Stimulated activated CD8-positive, alpha-beta memory T cell treated with anti-CD3 and anti-CD28 coated beads, Interleukin-15, amount 100 ng/mL, for 4 hours (primary cell): ENCODE data around the gene CAB39L.

ENCODE experiments used
- DNase-seq, 2 donors: peaks; one replicate each; pipeline ENCODE4 v3.0.0-alpha.2; 2020; ENCODE audit warnings: low read depth in 2 of 2

The CAB39L gene

DNA sequence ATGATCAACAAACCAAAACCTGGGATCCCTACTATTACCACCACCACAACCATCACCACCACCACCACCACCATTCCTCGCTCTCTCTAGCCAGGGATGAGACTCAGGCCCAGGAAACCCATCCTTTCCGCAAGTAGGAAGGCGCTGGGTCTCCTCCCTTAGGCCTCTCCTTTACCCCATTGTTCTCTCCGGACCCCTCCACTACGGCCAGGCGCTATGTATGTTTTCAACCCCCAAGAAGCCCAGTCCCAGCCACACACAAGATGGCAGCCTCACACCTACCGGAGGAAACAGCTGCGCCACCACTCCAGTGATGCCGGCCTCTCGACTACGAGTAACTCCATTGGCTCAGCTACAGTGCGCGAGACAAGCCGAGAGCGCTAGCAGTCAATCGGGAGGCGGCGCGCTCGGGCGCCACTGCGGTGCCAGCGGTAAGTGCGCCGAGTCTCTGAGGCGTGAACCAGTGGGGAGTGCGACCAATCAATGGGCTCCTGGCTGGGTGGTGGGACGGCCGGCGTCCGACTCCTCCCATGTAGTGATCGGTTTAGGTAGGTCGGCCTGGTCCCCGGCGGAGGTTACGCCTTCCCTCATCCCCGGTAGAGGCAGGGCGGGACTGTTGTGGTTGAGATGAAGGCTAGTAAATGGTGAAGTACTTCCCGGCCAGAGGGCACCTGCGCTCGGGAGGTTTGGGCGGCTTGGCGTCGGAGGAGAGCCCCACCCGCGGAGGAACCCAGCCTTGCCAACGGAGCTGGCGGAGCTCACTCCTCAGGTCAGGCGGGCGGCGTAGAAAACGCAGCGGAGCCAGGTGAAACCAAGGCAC lies at the start of gene CAB39L, which contains the start of gene SETDB2:
CAB39L (minus strand) TSS at position 361 of the 820 bp plus-strand sequence. CDS start 61,154 bp downstream, outside the sequence.
SETDB2 (plus strand) TSS at position 571 of the 820 bp plus-strand sequence. CDS start 7,620 bp downstream, outside the sequence.
- peak; percentile 98 for DNase-seq

DNA sequence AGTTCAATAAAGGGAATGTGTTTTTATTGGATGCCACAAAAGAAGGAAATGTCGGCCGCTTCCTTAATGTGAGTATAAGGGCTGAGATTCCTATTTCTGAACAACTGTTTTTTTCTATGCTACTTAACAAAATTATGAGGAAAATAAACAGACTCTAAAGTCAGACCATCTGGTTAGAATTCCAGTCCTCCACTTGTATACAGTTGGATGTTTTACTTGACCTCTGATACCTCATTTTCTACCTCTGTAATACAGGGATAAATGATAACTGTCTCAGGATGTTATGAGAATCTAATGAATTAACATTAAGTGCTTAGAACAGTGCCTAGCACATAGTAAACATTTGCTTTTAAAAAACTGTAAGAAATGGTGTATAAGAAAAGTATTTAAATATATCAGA lies 44.7 kb upstream of the CAB39L start:
- no peak for DNase-seq

GRCh38 chr13:49481788-49482187 lies 37.9 kb upstream of the CAB39L start:
- no peak for DNase-seq

- no peak for DNase-seq
These were observed 32.7 kb upstream of the CAB39L start for GRCh38 chr13:49476529-49476928.

- DNase-seq, result no peak
These were observed 28.3 kb upstream of the CAB39L start for GRCh38 chr13:49472186-49472585.

GRCh38 chr13:49466292-49466838 lies 22.5 kb upstream of the CAB39L start:
- no peak for DNase-seq

- DNase-seq, result no peak
These were observed 20.9 kb upstream of the CAB39L start for GRCh38 chr13:49464621-49465325.

GRCh38 chr13:49464085-49464484 lies 20.2 kb upstream of the CAB39L start:
- no peak for DNase-seq

DNA sequence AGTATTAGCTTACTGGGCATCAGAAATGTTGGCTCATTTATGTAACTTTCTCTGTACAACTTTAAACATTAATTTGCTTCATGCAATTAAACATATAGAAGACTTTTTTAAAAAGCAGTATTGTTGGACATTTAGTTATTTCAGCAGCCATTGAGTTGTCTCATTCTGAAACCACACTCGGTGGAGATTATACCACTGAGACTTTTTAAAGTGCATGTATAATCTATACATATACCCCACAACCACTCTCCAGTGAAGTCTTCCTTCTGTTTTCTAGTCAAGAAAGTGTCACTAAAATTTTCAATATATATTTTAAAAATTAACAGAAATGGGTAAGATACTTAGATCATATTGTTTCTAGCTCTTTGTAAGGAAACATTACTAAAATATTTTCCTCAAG lies 15.7 kb upstream of the CAB39L start:
- DNase-seq, result no peak

GRCh38 chr13:49457221-49457620 lies 13.4 kb upstream of the CAB39L start:
- no peak for DNase-seq

DNA sequence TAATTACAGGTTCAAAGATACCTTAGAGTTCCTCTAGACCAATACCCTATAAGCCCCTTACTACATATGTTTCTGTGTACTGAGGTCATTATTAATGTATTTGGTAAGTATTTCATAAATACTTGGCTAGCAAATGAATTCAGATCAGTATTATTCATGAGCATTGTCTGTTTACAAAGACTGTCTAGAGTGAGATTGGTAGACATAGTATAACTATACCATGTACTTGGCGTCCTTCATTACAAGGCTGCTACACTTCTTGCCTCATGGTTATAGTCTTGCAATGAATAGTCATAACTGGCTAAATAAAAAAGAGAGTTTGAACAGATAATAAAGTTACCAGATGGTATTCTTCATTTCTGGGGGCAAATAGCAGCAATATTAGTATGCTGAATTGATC lies 12.3 kb upstream of the CAB39L start:
- no peak for DNase-seq

DNA sequence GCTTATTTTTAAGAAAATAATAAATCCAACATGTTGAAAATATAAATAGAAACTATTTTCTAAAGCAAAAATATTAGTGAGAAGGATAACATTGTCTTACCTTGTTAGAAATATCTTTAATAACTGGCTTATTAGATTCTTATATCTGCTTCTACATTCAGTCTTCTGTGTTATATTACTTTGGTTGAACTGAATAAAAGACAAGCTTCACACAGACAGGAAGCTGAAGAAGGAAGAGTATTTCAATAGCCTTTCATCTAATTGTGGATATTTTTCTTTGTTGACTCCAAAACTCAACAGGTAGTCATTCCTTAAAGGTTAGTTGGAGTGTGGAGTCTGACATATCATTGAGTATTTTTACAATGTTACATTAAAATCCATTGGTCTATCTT lies 11.1 kb upstream of the CAB39L start:
- no peak for DNase-seq

GRCh38 chr13:49454388-49455006 lies 10.6 kb upstream of the CAB39L start:
- no peak for DNase-seq

- no peak for DNase-seq
These were observed 9.6 kb upstream of the CAB39L start for GRCh38 chr13:49453465-49453864.

DNA sequence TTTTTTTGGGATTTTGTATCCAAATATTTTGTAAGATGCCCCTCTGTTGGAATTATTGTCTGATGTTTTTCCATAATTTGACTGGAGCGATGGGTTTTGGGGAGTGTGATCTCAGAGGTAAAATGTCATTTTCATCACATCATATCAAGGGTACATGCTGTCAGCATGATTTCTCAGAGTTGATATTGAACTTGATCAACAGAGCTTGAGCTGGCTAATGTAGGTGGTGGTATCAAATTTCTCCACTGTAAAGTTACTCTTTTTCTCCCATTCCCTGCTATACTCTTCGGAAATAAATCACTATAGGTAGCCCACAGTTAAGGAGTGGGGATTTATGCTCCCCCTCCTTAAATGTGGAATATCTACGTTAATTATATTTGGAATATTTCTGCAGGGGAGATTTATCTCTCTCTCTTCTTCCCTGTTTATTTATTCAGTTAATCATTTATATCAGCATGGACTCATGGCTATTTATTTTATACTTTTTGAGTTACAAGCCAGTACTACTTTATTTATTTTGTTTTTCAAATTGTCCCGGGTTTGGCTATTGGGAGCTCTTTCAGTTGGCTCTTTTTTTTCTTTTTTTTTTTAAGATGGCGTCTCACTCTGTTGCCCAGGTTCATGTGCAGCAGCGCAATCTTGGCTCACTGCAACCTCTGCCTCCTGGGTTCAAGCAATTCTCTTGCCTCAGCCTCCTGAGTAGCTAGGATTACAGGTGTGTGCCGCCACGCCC lies 9.0 kb upstream of the CAB39L start:
- DNase-seq, result no peak

DNA sequence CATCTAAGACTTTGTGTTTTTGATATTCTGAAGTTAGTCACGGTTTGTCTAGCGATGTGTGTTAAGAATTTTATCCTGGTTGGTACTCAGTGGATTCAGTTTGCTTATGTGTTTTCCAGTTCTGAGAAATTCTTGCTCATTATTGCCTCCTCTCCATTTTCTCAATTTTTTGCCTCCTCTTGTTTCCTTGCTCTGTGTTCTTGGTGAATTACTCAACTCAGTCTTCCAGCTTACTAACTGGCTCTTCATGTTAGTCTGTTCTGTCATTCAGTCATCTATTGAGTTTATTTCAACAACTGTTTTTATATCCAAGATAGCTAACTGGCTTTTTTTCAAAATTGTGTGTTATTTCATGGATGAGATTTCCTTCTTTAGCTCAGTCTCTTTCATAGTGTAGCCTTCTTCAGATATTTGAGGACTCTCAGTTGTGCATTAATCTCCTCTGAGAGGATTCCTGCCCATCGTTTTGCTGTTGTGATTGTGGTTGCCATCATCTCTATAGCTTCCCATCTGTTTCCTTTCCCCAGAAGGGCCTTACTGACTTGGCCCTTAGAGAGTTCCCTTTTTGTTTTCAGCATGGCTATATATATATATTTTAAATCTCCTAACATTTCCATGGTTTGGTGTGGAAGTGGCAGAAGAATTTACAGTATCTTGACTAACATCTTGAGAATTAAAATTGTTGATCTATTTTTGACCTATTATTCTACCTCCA lies 6.4 kb upstream of the CAB39L start:
- no peak for DNase-seq

DNA sequence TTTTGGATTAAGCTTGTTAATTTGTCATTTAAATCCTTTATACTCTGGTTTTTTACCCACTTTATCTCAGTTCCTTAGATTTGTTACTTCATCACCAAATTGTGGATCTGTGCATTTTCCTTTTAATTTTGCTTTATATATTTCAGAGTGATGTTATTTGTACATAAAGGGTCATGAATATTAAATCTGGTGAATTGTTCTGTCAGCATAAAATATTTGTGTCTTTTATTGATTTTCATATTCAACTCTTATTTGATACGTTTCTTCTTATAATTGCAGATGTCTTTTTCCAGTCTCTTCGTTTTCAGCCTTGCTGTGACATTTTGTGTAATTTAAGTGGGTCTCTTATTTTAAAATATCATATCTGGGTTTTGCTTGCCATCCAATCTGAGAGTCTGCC lies 4.9 kb upstream of the CAB39L start:
- no peak for DNase-seq

DNA sequence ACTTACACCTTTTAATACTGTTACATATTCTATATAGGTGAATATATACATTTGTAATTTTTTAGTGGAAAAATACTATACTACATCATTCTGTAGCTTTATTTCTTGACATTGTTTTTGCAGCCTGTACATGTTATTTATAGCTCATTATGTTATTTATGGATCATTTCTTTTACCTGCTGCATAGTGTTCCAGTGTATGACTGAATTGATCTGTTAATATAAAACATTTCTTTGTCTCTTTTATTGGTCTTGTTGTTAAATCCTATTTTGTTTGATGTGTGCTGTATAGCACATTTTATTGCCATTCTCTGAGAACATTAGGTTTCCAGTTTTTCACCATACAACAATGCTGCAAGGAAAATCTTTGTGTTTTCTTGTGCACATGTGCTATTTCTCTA lies 2.6 kb upstream of the CAB39L start:
- DNase-seq, result no peak

GRCh38 chr13:49444524-49445395 lies 896 bp upstream of the CAB39L start:
- DNase-seq, result peak in 1 of 2 donors; percentile 8

GRCh38 chr13:49443357-49443703 lies 534 bp downstream of the CAB39L start:
- DNase-seq, result no peak
